ENCODE measurements around the gene MPND.
A peak's percentile ranks its signal among the peaks of the same experiment; 100 is the strongest.

MPND gene

GRCh38 chr19:4379383-4380253 is 36.3 kb downstream of the MPND start:
- DNase-seq (ENCODE audit: low spot score) = no peak

GRCh38 chr19:4380254-4380727 is 36.9 kb downstream of the MPND start:
- DNase-seq (ENCODE audit: low spot score) = no peak

GRCh38 chr19:4385291-4386040 is 42.1 kb downstream of the MPND start:
- no peak for DNase-seq (ENCODE audit: low spot score)

GRCh38 chr19:4386041-4386782 is 42.9 kb downstream of the MPND start:
- no peak for DNase-seq (ENCODE audit: low spot score)

GRCh38 chr19:4388337-4389063 is 45.1 kb downstream of the MPND start:
- no peak for DNase-seq (ENCODE audit: low spot score)

- DNase-seq (ENCODE audit: low spot score) = no peak
Observed at GRCh38 chr19:4389064-4389375, 45.7 kb downstream of the MPND start.

GRCh38 chr19:4389511-4390016 is 46.2 kb downstream of the MPND start:
- no peak for DNase-seq (ENCODE audit: low spot score)

- no peak for DNase-seq (ENCODE audit: low spot score)
Observed at GRCh38 chr19:4390017-4390566, 46.7 kb downstream of the MPND start.

- no peak for DNase-seq (ENCODE audit: low spot score)
Observed at GRCh38 chr19:4390567-4391305, 47.4 kb downstream of the MPND start.

DNA sequence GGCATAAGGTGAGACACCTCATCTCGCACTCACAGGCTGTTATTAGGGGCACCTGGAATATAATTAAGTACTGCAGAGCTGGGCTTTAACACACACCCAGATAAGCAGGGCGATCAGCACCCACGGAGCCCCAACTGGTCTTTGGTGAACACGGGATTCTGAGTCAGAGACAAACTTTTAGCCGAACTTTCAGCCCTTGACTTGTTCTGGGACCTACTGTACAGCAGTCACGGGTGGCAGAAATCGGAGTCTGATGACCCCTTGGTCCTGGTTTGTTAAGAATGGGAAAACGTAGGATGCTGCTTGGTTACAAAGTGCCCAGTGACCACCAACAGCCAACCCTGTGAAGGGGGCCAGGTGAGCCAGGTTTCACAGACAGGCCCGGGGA is 47.9 kb downstream of the MPND start:
- DNase-seq (ENCODE audit: low spot score) = no peak

- no peak for DNase-seq (ENCODE audit: low spot score)
Observed at GRCh38 chr19:4391701-4392483, 48.5 kb downstream of the MPND start.

GRCh38 chr19:4393947-4394590 is 50.7 kb downstream of the MPND start:
- DNase-seq (ENCODE audit: low spot score) = no peak

DNA sequence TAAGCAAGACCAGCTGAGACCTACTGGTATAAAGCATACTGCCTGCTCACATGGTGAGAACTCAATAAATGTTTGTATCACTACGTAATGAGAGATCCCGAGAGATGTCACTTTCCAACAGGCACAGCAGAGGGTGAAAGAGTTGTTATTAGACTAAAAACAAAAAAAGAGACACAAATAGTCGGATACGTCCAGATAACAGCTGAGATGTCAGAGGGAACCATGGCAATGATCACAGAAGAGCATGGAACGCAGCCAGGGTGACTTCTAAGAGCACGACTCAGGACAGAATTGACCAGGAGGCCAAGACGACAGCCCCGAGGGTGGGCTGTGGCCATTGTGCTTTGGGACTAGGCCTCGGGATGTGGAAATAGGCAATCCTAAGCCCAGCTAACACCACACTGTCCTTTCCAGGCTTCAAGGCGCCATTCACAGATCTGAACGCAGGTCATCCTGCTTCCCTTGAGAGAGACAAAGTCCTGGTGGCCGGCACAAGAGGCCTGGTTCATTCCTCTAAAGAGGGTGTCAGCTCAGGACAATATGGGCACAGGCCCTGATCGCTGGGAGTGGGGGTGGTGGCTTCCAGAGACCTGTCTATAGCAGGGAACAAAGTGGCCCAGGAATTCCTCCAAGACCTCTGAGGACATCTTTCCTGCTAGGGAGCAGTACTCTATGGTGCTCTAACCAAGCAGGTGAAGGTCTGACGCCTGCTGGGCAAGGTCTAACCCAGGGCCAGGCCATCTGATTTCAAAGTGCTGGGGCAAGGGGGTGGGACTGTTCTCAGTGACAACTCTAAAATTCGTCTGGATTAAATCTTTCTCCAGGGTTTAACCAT is 53.8 kb downstream of the MPND start:
- no peak for DNase-seq (ENCODE audit: low spot score)

DNA sequence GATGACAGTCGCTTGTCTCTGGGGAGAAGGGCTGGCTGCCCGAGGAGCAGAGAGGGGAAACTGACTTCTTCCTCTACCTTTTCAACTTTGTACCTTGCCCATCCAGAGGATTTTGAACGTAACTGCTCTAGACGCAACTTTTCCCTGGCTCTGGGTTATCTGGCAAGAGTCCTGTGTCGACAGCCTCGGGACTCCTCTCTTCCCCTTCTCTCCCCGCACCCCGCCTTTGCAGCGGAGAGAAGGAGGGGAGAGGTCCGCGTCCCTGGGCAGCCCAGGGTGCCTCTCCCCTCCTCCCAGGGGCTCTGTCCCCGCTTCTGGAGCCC is 56.4 kb downstream of the MPND start:
- no peak for DNase-seq (ENCODE audit: low spot score)

DNA sequence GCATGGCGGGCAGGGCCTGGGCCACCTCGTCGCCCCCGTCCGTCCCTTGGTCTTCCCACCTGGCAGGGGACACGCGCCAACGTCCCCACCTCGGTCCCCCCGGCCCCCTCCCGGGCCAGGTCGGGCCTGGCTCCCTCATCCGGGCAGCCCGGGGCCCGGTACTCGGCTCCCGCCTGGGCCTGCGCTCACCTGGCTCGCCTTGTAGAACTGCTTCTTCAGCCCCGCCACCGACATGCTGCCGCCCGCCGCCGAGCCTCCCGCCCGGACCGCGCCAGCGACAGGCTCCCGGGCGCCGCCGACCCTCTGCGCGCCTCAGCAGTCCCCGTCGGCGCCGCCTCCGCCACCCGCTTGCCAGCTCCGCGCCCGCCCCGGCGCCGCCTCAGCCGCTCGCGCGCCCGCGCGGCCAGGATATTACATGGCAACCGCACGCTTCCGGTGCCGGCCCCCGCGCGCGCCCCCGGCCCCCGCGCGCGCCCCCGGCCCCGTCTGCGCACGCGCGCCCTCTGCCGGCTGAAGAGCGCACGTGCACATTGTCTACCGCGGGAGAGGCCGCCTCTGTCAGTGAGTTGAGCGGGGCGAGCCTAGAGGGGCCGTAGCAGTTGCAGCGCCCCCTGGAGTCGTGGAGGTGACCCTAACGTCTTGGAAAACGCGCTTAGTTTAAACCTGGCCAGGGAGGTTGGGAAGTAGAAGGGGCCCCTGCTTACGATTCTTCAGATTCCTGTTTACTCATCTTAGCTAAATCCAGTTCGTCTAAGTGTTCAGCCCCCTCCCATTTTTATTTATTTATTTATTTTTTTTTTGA is 57.0 kb downstream of the MPND start, which contains the start of gene SH3GL1:
TSS of gene SH3GL1 (minus strand) at position 413 of the 802 bp plus-strand sequence. CDS start at position 234, 179 bp downstream.
- peak; percentile 95 for DNase-seq (ENCODE audit: low spot score)

DNA sequence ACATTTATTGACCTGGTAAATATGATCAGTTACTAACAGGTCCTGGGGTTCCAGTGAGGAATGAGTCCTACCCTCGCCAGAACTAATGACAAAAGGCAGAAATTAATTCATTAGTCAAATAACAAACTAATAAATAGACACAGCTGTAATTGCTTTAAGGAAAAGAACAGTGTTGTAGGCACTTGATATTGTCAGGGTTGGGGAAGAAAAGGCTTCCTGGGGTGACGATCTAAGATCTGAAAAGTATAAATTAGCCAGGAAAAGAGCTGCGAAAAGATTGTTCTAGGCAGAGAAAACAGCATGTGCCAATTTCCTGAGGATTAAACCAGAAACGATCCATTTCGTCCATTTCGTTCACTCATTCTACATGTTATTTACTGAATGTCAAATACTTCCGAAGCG is 58.4 kb downstream of the MPND start:
- DNase-seq (ENCODE audit: low spot score) = peak; percentile 35

DNA sequence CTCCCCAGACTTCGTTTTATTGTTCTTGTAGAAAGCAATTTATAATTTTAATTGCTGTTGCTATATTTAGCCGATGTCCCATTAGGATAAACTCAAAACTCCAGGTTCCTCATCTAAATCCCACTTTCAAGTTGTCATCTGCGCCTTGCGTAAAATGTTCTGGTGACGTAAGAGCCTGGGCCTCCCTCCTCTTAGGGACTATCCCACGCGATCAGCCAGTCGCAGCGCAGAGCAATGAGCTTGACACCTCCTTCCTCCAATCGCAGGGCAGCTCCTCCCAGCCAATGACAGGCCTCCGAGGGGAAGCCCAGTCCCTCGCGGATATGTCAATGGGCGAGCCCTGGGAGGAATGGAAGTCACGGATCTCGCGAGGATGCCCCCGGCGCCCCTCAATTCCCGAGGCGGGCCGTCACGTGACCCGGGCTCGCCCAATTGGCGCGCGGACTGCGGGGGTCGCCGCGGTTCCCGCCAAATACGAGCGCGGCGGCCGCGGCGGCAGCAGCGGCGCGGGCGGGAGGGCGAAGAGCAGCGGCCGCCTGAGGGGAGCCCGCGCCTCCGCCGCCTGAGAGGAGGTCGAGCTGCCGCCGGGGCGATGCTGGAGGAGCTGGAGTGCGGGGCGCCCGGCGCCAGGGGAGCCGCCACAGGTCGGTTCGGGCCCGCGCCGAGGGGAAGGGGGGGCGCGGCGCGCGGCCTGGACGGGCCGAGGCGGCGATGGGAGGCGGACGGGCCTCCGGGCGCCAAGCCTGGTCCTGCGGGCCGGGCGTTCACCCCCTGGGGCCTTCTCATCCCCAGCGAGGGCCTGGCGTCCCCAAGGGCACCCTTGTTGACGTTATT is 59.0 kb downstream of the MPND start, which contains the start of gene CHAF1A:
TSS of gene CHAF1A (plus strand) at position 470 of the 834 bp plus-strand sequence. CDS start at position 593, 123 bp downstream.
- peak; percentile 100 for DNase-seq (ENCODE audit: low spot score)
